CD4-positive, CD25-positive, alpha-beta regulatory T cell (primary cell): ENCODE measurements around the gene TAS2R7. TPM values are rescaled to one million over a fixed set of nuclear protein-coding genes. Genes with fewer than 3 reads are reported as not detected.
"Not testable (repeated sequence)": the region's sequence is repeated elsewhere in the genome, so short reads cannot be mapped to it uniquely, and the experiment has no call there.

Experiments used
- ATAC-seq, 2 donors: fragments of 150-1000 bp; cut with Tn5 transposase; one replicate each; pipeline ENCODE4 v1.10.0; 2021; ENCODE audit warnings: low read depth in 2 of 2, moderate number of reproducible peaks in 2 of 2, moderate library complexity in 1 of 2
- DNase-seq, 3 donors: peaks; one replicate each; pipeline versions ENCODE4 v3.0.0 to v3.0.0-alpha.2; 2012 to 2022; ENCODE audit warnings: mixed read lengths in 1 of 3
- H3K27ac ChIP-seq: one replicate; pipeline ENCODE4 v1.7.0; 2013; ENCODE audit warnings: mild to moderate bottlenecking, low read length; ENCODE audit not compliant: insufficient read depth, poor library complexity, severe bottlenecking
- H3K27me3 ChIP-seq: one replicate; pipeline ENCODE4 v1.7.0; 2013; ENCODE audit warnings: low read length; ENCODE audit not compliant: control insufficient read depth, insufficient read depth
- H3K36me3 ChIP-seq: one replicate; pipeline ENCODE4 v1.7.0; 2013; ENCODE audit warnings: mild to moderate bottlenecking, low read length, moderate library complexity; ENCODE audit not compliant: control insufficient read depth, insufficient read depth
- H3K4me1 ChIP-seq: 2 replicates; pipeline ENCODE4 v1.7.0; 2013; ENCODE audit warnings: mild to moderate bottlenecking, low read length; ENCODE audit not compliant: insufficient read depth, control insufficient read depth, poor library complexity, severe bottlenecking
- H3K4me3 ChIP-seq: one replicate; pipeline ENCODE4 v1.7.0; 2013; ENCODE audit warnings: low read depth, mild to moderate bottlenecking, low read length, moderate library complexity
- H3K9me3 ChIP-seq, 2 experiments: 1 replicate in 1 of 2; 2 replicates in 1 of 2; pipeline ENCODE4 v1.7.0; 2013; ENCODE audit warnings: low read length in 2 of 2, mild to moderate bottlenecking in 1 of 2, moderate library complexity in 1 of 2; ENCODE audit not compliant: control insufficient read depth in 2 of 2
- H3K27ac Mint-ChIP-seq, 3 donors: one replicate each; pipeline ENCODE4 v1.8.0; 2020 to 2022; ENCODE audit warnings: mild to moderate bottlenecking in 3 of 3, mixed read lengths in 3 of 3, moderate library complexity in 2 of 3
- H3K27me3 Mint-ChIP-seq: one replicate; pipeline ENCODE4 v1.8.0; 2022; ENCODE audit warnings: mild to moderate bottlenecking, mixed read lengths
- H3K36me3 Mint-ChIP-seq: one replicate; pipeline ENCODE4 v1.8.0; 2020; ENCODE audit warnings: mixed read lengths
- H3K4me1 Mint-ChIP-seq, 4 donors: one replicate each; pipeline ENCODE4 v1.8.0; 2020 to 2022; ENCODE audit warnings: mixed read lengths in 4 of 4, mild to moderate bottlenecking in 1 of 4
- H3K4me3 Mint-ChIP-seq, 4 donors: one replicate each; pipeline ENCODE4 v1.8.0; 2020 to 2022; ENCODE audit warnings: mild to moderate bottlenecking in 4 of 4, mixed read lengths in 4 of 4, moderate library complexity in 3 of 4
- H3K9me3 Mint-ChIP-seq, 7 donors: one replicate each; pipeline ENCODE4 v1.8.0; 2020 to 2022; ENCODE audit warnings: mixed read lengths in 7 of 7, mild to moderate bottlenecking in 3 of 7, moderate library complexity in 2 of 7
- polyA plus RNA-seq, 4 donors: library from polyadenylated mRNA; unstranded; fragments of 300-500 nt; fragmentation: Illumina TruSeq; gene quantifications; one replicate each; pipeline ENCODE4 v1.2.3, GENCODE V29; 2021
- total RNA-seq: library from RNA; stranded (reverse); gene quantifications from one replicate; pipeline ENCODE4 v1.2.3, GENCODE V29; 2022

Gene TAS2R7
- total and polyA plus RNA-seq, 5 donors from 2014 or later: not detected

DNA sequence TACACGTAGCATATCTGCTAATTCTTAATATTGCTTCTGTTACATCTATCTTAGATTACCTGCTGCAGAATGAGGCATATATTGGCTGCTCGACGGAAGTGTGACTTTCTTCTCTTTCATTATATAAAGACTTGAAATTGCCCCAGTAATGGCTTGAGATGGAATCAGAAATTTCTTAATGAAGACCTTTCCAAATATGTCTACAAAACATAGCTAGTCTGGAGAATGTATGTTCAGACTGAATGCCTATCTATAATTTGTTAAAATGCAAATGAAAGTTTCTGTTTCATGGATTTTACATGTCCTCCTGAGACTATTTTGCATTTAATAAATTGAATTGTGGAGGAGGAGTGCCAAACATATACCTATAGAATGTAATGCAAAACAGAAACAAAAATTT, 23.8 kb upstream of the TAS2R7 start, which contains the start of gene TAS2R10:
Gene TAS2R10 (minus strand): TSS at position 101 of the 400 bp plus-strand sequence. CDS start 89 bp downstream, at position 12.
- no peaks in the 10 kb centered on the region for H3K36me3 ChIP-seq
- Mint-ChIP-seq H3K36me3 (no peaks in the 10 kb centered on the region), H3K9me3 (peaks cover 0 to 1% (median 0%) of the 10 kb centered on the region in 7 donors), H3K4me3 (no peak within 1 kb of the TSS), H3K4me1 (no peaks in the 10 kb centered on the region), H3K27me3 (peaks cover 12% of the 10 kb centered on the region), H3K27ac (no peak within 1 kb of the TSS)
- no peak within 1 kb of the TSS for H3K4me3 ChIP-seq
- H3K4me1 ChIP-seq: no peaks in the 10 kb centered on the region
- H3K27ac ChIP-seq: no peak within 1 kb of the TSS
- H3K9me3 ChIP-seq: no peaks in the 10 kb centered on the region
- H3K27me3 ChIP-seq: no peaks in the 10 kb centered on the region
- DNase-seq (no peak), ATAC-seq (no peak)

- Mint-ChIP-seq H3K36me3 (no peaks in the 10 kb centered on the region), H3K4me1 (no peaks in the 10 kb centered on the region), H3K27me3 (peaks cover 12% of the 10 kb centered on the region), H3K4me3 (no peak overlapping the region), H3K9me3 (peaks cover 0 to 1% (median 0%) of the 10 kb centered on the region in 7 donors), H3K27ac (no peak overlapping the region)
- Histone ChIP-seq H3K27me3 (no peaks in the 10 kb centered on the region), H3K9me3 (no peaks in the 10 kb centered on the region), H3K4me3 (no peak overlapping the region), H3K4me1 (no peaks in the 10 kb centered on the region), H3K36me3 (no peaks in the 10 kb centered on the region), H3K27ac (no peak overlapping the region)
- no peak for DNase-seq
- ATAC-seq: no peak
Measured at GRCh38 chr12:10824957-10825356, 22.5 kb upstream of the TAS2R7 start.

- Histone ChIP-seq H3K9me3 (no peaks in the 10 kb centered on the region), H3K4me1 (no peaks in the 10 kb centered on the region), H3K36me3 (no peaks in the 10 kb centered on the region), H3K27me3 (peaks cover 5% of the 10 kb centered on the region), H3K4me3 (no peak overlapping the region), H3K27ac (no peak overlapping the region)
- peaks cover 18% of the 10 kb centered on the region for H3K27me3 Mint-ChIP-seq
- DNase-seq: no peak
- H3K27ac Mint-ChIP-seq: no peak overlapping the region
- no peak for ATAC-seq
- no peaks in the 10 kb centered on the region for H3K36me3 Mint-ChIP-seq
- no peak overlapping the region for H3K4me3 Mint-ChIP-seq
- H3K4me1 Mint-ChIP-seq: no peaks in the 10 kb centered on the region
- peaks cover 0 to 3% (median 0%) of the 10 kb centered on the region in 7 donors for H3K9me3 Mint-ChIP-seq
Measured at GRCh38 chr12:10811883-10812536, 9.6 kb upstream of the TAS2R7 start.

- H3K27me3 Mint-ChIP-seq: peaks cover 13% of the 10 kb centered on the region
- no peaks in the 10 kb centered on the region for H3K4me1 Mint-ChIP-seq
- H3K9me3 ChIP-seq: no peaks in the 10 kb centered on the region
- peaks cover 2% of the 10 kb centered on the region for H3K27me3 ChIP-seq
- H3K4me3 Mint-ChIP-seq: no peak within 1 kb of the TSS
- H3K36me3 Mint-ChIP-seq: no peaks in the 10 kb centered on the region
- ATAC-seq (no peak), DNase-seq (no peak)
- peaks cover 0 to 4% (median 0%) of the 10 kb centered on the region in 7 donors for H3K9me3 Mint-ChIP-seq
- H3K27ac Mint-ChIP-seq: no peak within 1 kb of the TSS
- H3K4me3 ChIP-seq: no peak within 1 kb of the TSS
- H3K4me1 ChIP-seq: no peaks in the 10 kb centered on the region
- no peak within 1 kb of the TSS for H3K27ac ChIP-seq
- no peaks in the 10 kb centered on the region for H3K36me3 ChIP-seq
Measured at GRCh38 chr12:10810068-10810467, 7.6 kb upstream of the TAS2R7 start, which contains the start of gene TAS2R9. TAS2R9 (minus strand) TSS chr12:10810168; CDS start chr12:10810075, 93 bp downstream.

DNA sequence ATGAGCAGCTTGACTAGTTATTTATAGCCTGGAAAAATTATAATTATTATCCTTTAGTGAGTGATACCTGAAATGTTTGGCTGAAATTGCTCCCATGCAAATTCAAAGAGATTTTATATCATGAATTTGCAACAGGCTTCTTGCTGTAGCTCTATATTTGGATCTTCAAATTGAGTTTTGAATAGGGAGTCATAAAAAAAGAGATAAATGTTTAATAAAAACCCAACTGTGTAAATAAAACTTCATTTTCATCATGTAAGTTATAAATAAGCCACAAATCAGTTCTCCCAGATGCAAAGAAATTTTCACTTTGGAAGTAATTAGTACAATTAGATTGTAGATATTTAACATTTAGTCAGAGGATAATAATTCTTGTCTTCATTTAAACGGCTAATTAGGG, 4.8 kb upstream of the TAS2R7 start, which contains the start of gene TAS2R8:
Gene TAS2R8 (minus strand): TSS at position 101 of the 400 bp plus-strand sequence. CDS start 306 bp downstream, outside the sequence.
- Mint-ChIP-seq H3K9me3 (peaks cover 0 to 4% (median 0%) of the 10 kb centered on the region in 7 donors), H3K36me3 (no peaks in the 10 kb centered on the region), H3K4me1 (no peaks in the 10 kb centered on the region), H3K4me3 (peak within 1 kb of the TSS in 1 of 4 donors; percentile 28), H3K27ac (no peak within 1 kb of the TSS), H3K27me3 (peaks cover 8% of the 10 kb centered on the region)
- Histone ChIP-seq H3K9me3 (no peaks in the 10 kb centered on the region), H3K27me3 (peaks cover 2% of the 10 kb centered on the region), H3K4me1 (no peaks in the 10 kb centered on the region), H3K4me3 (no peak within 1 kb of the TSS), H3K36me3 (no peaks in the 10 kb centered on the region), H3K27ac (no peak within 1 kb of the TSS)
- no peak for DNase-seq
- no peak for ATAC-seq

DNA sequence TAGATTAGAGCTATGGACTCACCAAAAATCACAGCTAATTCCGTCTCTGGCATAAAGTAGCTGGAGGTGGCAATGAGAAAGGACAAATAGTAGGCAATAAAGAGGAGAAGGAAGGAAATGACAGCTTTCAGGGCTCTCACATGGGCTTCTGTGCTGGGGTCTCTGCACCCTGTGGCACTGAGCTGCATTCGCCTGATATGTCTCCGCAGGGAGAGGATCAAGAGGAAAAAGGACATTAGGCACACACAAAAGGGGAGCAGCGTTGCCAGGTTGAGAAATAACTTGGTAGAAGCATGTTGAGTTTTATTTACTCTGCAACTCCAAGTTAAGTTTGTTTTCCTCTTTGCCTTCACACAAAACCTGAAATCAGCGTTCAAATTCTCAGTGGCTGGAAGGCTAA, 686 bp downstream of the TAS2R7 start:
- Histone ChIP-seq H3K27me3 (peaks cover 3% of the 10 kb centered on the region), H3K36me3 (no peaks in the 10 kb centered on the region), H3K4me3 (no peak overlapping the region), H3K9me3 (no peaks in the 10 kb centered on the region), H3K27ac (no peak overlapping the region), H3K4me1 (no peaks in the 10 kb centered on the region)
- Mint-ChIP-seq H3K36me3 (no peaks in the 10 kb centered on the region), H3K9me3 (peaks cover 0 to 4% (median 0%) of the 10 kb centered on the region in 7 donors), H3K27me3 (peaks cover 12% of the 10 kb centered on the region), H3K4me3 (no peak overlapping the region), H3K27ac (no peak overlapping the region), H3K4me1 (no peaks in the 10 kb centered on the region)
- no peak for DNase-seq
- no peak for ATAC-seq

- no peaks in the 10 kb centered on the region for H3K9me3 ChIP-seq
- peaks cover 3% of the 10 kb centered on the region for H3K27me3 ChIP-seq
- no peaks in the 10 kb centered on the region for H3K4me1 ChIP-seq
- Mint-ChIP-seq H3K36me3 (no peaks in the 10 kb centered on the region), H3K27me3 (peaks cover 17% of the 10 kb centered on the region), H3K27ac (no peak overlapping the region), H3K9me3 (peaks cover 0 to 3% (median 0%) of the 10 kb centered on the region in 7 donors), H3K4me3 (no peak overlapping the region), H3K4me1 (no peaks in the 10 kb centered on the region)
- ATAC-seq (no peak), DNase-seq (no peak)
- no peak overlapping the region for H3K4me3 ChIP-seq
- H3K27ac ChIP-seq: no peak overlapping the region
- H3K36me3 ChIP-seq: no peaks in the 10 kb centered on the region
Measured at GRCh38 chr12:10794222-10794621, 8.2 kb downstream of the TAS2R7 start.

GRCh38 chr12:10791769-10792168, 10.7 kb downstream of the TAS2R7 start:
- H3K4me1 Mint-ChIP-seq, H3K4me3 ChIP-seq, H3K27ac ChIP-seq, H3K36me3 ChIP-seq, H3K9me3 Mint-ChIP-seq, H3K27me3 Mint-ChIP-seq, H3K36me3 Mint-ChIP-seq, H3K4me3 Mint-ChIP-seq, H3K9me3 ChIP-seq, DNase-seq, H3K27ac Mint-ChIP-seq, H3K4me1 ChIP-seq, ATAC-seq, H3K27me3 ChIP-seq: not testable (repeated sequence)
